ENCODE results near the gene FBXO45. TPM values are rescaled to one million over a fixed set of nuclear protein-coding genes. Genes with fewer than 3 reads are reported as not detected.

Gene FBXO45
- total RNA-seq, 1 donor from 2014 or later = 23.1 TPM

GRCh38 chr3:196537319-196537984 is 31.0 kb upstream of the FBXO45 start:
- Mint-ChIP-seq H3K36me3 (no peaks in the 10 kb centered on the region), H3K4me3 (no peak overlapping the region), H3K27ac (no peak overlapping the region), H3K27me3 (ENCODE audit: insufficient read depth, low read depth) (peaks cover 5% of the 10 kb centered on the region), H3K9me3 (peaks cover 4% of the 10 kb centered on the region), H3K4me1 (peaks cover 17% of the 10 kb centered on the region)
- Histone ChIP-seq H3K27ac (no peak overlapping the region), H3K27me3 (peaks cover 13% of the 10 kb centered on the region), H3K9ac (no peak overlapping the region), H2AFZ (replicated peaks) (no peak overlapping the region), H3K79me2 (ENCODE audit: low read depth) (no peaks in the 10 kb centered on the region), H4K20me1 (ENCODE audit: low read depth) (no peaks in the 10 kb centered on the region), H3K4me3 (no peak overlapping the region), H3K36me3 (no peaks in the 10 kb centered on the region), H3K4me1 (no peaks in the 10 kb centered on the region), H3K9me3 (ENCODE audit: low read depth) (no peaks in the 10 kb centered on the region), H3F3A (ENCODE audit: low read depth) (no peaks in the 10 kb centered on the region), H3K4me2 (no peak overlapping the region)
- peak; percentile 60 for DNase-seq (ENCODE audit: low spot score)
- no peak for TF ChIP-seq EZH2 (IDR thresholded peaks at IDR 0.05)
- TF ChIP-seq CTCF (IDR thresholded peaks at IDR 0.05) = peak; percentile 82

- no peak overlapping the region for H3K4me2 ChIP-seq
- no peak overlapping the region for H3K27ac ChIP-seq
- H2AFZ ChIP-seq (replicated peaks) = no peak overlapping the region
- no peaks in the 10 kb centered on the region for H3K9me3 ChIP-seq (ENCODE audit: low read depth)
- Mint-ChIP-seq H3K4me1 (no peaks in the 10 kb centered on the region), H3K27ac (no peak overlapping the region), H3K4me3 (no peak overlapping the region), H3K36me3 (no peaks in the 10 kb centered on the region), H3K9me3 (peaks cover 4% of the 10 kb centered on the region), H3K27me3 (ENCODE audit: insufficient read depth, low read depth) (peaks cover 4% of the 10 kb centered on the region)
- DNase-seq (ENCODE audit: low spot score) = no peak
- no peaks in the 10 kb centered on the region for H3F3A ChIP-seq (ENCODE audit: low read depth)
- no peaks in the 10 kb centered on the region for H3K27me3 ChIP-seq
- TF ChIP-seq EZH2 (IDR thresholded peaks at IDR 0.05) = no peak
- TF ChIP-seq CTCF (IDR thresholded peaks at IDR 0.05) = no peak
- no peak for TF ChIP-seq EZH2phosphoT487 (IDR thresholded peaks at IDR 0.05)
- H3K9ac ChIP-seq = no peak overlapping the region
- no peaks in the 10 kb centered on the region for H3K4me1 ChIP-seq
- H4K20me1 ChIP-seq (ENCODE audit: low read depth) = no peaks in the 10 kb centered on the region
- H3K36me3 ChIP-seq = no peaks in the 10 kb centered on the region
- no peak overlapping the region for H3K4me3 ChIP-seq
- no peaks in the 10 kb centered on the region for H3K79me2 ChIP-seq (ENCODE audit: low read depth)
These were observed 26.6 kb upstream of the FBXO45 start for GRCh38 chr3:196541684-196542445.

- H3K27me3 Mint-ChIP-seq (ENCODE audit: insufficient read depth, low read depth) = peaks cover 5% of the 10 kb centered on the region
- TF ChIP-seq EZH2phosphoT487 (IDR thresholded peaks at IDR 0.05) = no peak
- TF ChIP-seq EZH2 (IDR thresholded peaks at IDR 0.05) = no peak
- no peak for TF ChIP-seq CTCF (IDR thresholded peaks at IDR 0.05)
- Histone ChIP-seq H3F3A (ENCODE audit: low read depth) (no peaks in the 10 kb centered on the region), H3K4me2 (no peak overlapping the region), H3K36me3 (no peaks in the 10 kb centered on the region), H3K27ac (no peak overlapping the region), H3K9ac (no peak overlapping the region), H3K4me3 (no peak overlapping the region), H2AFZ (replicated peaks) (no peak overlapping the region), H4K20me1 (ENCODE audit: low read depth) (no peaks in the 10 kb centered on the region), H3K79me2 (ENCODE audit: low read depth) (no peaks in the 10 kb centered on the region), H3K4me1 (no peaks in the 10 kb centered on the region), H3K9me3 (ENCODE audit: low read depth) (no peaks in the 10 kb centered on the region), H3K27me3 (no peaks in the 10 kb centered on the region)
- DNase-seq (ENCODE audit: low spot score) = no peak
- no peak overlapping the region for H3K27ac Mint-ChIP-seq
- no peak overlapping the region for H3K4me3 Mint-ChIP-seq
- H3K9me3 Mint-ChIP-seq = peaks cover 19% of the 10 kb centered on the region
- no peaks in the 10 kb centered on the region for H3K4me1 Mint-ChIP-seq
- peaks cover 1% of the 10 kb centered on the region for H3K36me3 Mint-ChIP-seq
These were observed 23.9 kb upstream of the FBXO45 start for GRCh38 chr3:196544491-196544992.
